Transverse colon (tissue), 4 donors: ENCODE measurements around the gene ZNF280B. TPM values are rescaled to one million over a fixed set of nuclear protein-coding genes. Genes with fewer than 3 reads are reported as not detected.

ENCODE experiments used
- DNase-seq: peaks from one replicate; pipeline ENCODE4 v3.0.0-alpha.2; 2019
- H3K27ac ChIP-seq, 4 donors: fragments of 200-600 bp; sonication (generic); 2 replicates each; pipeline ENCODE4 v1.5.1; 2016 to 2018; ENCODE audit warnings: inconsistent platforms in 4 of 4
- H3K27me3 ChIP-seq: fragments of 200-600 bp; sonication (generic); 2 replicates; pipeline ENCODE4 v1.5.1; 2017; ENCODE audit warnings: inconsistent platforms
- H3K36me3 ChIP-seq, 4 donors: fragments of 200-600 bp; sonication (generic); 2 replicates each; pipeline ENCODE4 v1.5.1; 2017 to 2019; ENCODE audit warnings: inconsistent platforms in 4 of 4
- H3K4me1 ChIP-seq, 4 donors: fragments of 200-600 bp; sonication (generic); 2 replicates each; pipeline ENCODE4 v1.5.1; 2017 to 2020; ENCODE audit warnings: inconsistent platforms in 4 of 4
- H3K4me3 ChIP-seq, 4 donors: fragments of 200-600 bp; sonication (generic); 1 replicate in 1 of 4; 2 replicates in 3 of 4; pipeline versions ENCODE4 v1.5.1 to v1.6.1; 2017 to 2019; ENCODE audit warnings: inconsistent platforms in 4 of 4
- H3K9me3 ChIP-seq, 2 donors: fragments of 200-600 bp; sonication (generic); 2 replicates each; pipeline ENCODE4 v1.5.1; 2017 to 2019; ENCODE audit warnings: inconsistent platforms in 2 of 2
- EP300 ChIP-seq: sonication (generic); formaldehyde crosslinking; IDR thresholded peaks from one replicate; pipeline ENCODE4 v1.6.1; 2017; ENCODE audit warnings: antibody characterized with exemption, low read depth
- POLR2A ChIP-seq: fragments of 450-650 bp; IDR thresholded peaks from one replicate; pipeline ENCODE4 v1.6.1; 2016; ENCODE audit warnings: antibody characterized with exemption, mild to moderate bottlenecking, moderate library complexity
- POLR2AphosphoS5 ChIP-seq, 3 donors: sonication (generic); formaldehyde crosslinking; IDR thresholded peaks; one replicate each; pipeline ENCODE4 v1.6.1; 2016; ENCODE audit warnings: antibody characterized with exemption in 3 of 3
- WGBS, 2 donors: methylation state at CpG; one replicate each; pipeline ENCODE4 v1.1.5; 2018; ENCODE audit warnings: low coverage in 1 of 2; 5-methylcytosine and 5-hydroxymethylcytosine counted together
- in situ Hi-C, 4 donors: fragments of 200-750 bp; cut with MboI; loops; one replicate each; pipeline versions ENCODE4 v1.15.0 to v1.15.1; 2017; ENCODE audit warnings: low sequenced_read_pairs in 3 of 4, low pct_ligation_motif_present in 1 of 4, low pct_unique_long_range_greater_than_20kb in 1 of 4
- intact Hi-C: fragments of 100-400 bp; cut with DNase I; formaldehyde crosslinking; loops from one replicate; pipeline ENCODE4 v1.15.1; 2023; ENCODE audit warnings: low total_unique reads
- total RNA-seq, 4 donors: library from RNA; depleted of rRNA; stranded (reverse); fragments of >200 nt; gene quantifications; one replicate each; pipeline ENCODE4 v1.1.0, GENCODE V29; 2016
- TF ChIP-seq, protein P1 (sequence below), 5 experiments: fragments of 200-600 bp in 3 of 5; fragments of 450-650 bp in 2 of 5; sonication (generic) in 3 of 5; IDR thresholded peaks; 1 replicate in 2 of 5; 2 replicates in 3 of 5; pipeline ENCODE4 v1.5.1; 2016 to 2017; ENCODE audit warnings: antibody characterized with exemption in 5 of 5, inconsistent platforms in 3 of 5, mild to moderate bottlenecking in 2 of 5, moderate library complexity in 1 of 5

The ZNF280B gene
- total RNA-seq, 4 donors from 2014 or later: 0.41 to 0.79 (median 0.60) TPM; not detected in 1

DNA sequence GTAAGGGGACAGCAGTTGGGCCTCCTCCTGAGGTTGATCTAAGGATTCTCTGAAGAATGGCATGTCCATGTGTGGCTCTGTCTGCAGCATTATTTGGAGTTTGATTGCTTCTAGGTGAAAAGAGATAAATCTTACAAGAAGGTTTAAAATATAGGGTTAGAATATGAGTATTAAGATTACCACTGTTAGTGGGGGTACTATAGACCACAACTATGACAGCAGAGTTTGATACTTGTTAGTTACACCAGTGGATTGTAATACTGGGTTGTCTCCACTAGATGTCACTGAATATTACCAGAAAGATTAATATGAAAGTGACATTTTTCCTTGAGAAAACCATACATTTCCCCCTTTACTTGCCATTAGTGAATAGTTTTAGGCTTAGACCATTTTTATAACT is 47.9 kb downstream of the ZNF280B start:
- Histone ChIP-seq H3K9me3 (peaks cover 25 to 34% of the 10 kb centered on the region in 2 donors), H3K27me3 (peaks cover 36% of the 10 kb centered on the region), H3K36me3 (no peaks in the 10 kb centered on the region), H3K4me1 (peaks cover 0 to 3% (median 0%) of the 10 kb centered on the region in 4 donors), H3K4me3 (no peak overlapping the region), H3K27ac (no peak overlapping the region)
- TF ChIP-seq EP300: no peak
- TF ChIP-seq, protein P1, sequence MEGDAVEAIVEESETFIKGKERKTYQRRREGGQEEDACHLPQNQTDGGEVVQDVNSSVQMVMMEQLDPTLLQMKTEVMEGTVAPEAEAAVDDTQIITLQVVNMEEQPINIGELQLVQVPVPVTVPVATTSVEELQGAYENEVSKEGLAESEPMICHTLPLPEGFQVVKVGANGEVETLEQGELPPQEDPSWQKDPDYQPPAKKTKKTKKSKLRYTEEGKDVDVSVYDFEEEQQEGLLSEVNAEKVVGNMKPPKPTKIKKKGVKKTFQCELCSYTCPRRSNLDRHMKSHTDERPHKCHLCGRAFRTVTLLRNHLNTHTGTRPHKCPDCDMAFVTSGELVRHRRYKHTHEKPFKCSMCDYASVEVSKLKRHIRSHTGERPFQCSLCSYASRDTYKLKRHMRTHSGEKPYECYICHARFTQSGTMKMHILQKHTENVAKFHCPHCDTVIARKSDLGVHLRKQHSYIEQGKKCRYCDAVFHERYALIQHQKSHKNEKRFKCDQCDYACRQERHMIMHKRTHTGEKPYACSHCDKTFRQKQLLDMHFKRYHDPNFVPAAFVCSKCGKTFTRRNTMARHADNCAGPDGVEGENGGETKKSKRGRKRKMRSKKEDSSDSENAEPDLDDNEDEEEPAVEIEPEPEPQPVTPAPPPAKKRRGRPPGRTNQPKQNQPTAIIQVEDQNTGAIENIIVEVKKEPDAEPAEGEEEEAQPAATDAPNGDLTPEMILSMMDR (IDR thresholded peaks at IDR 0.05): peak in 3 of 5 experiments; percentile 9 to 29 (median 23)
- TF ChIP-seq POLR2AphosphoS5 (IDR thresholded peaks at IDR 0.05): no peak
- TF ChIP-seq POLR2A: no peak
- DNase-seq: no peak
- intact Hi-C loops (no loop called here), in situ Hi-C loops (loop anchor here in 1 of 4 donors (25.0 kb wide), 1 partner anchor 127 kb away; no protein-coding TSS in a partner anchor)

DNA sequence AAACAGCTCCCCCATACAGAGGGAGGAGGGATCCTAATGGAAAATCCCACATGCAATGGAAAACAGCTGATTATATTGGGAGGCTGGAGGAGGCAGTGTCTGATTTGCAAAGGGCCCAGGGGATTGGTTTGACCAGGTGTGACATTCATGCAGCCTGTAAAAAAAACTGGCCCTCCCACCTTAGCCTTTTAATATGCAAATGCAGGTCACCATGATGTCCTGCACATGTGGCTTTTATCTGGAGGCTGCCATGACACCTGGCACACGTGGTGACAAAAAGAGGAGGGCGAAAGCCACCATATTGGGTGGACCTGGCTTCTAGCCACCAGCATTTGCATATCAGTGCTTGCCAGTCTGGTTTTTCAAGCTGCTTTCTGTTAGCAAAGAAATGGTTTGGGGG is 48.5 kb downstream of the ZNF280B start:
- Histone ChIP-seq H3K9me3 (peaks cover 25 to 34% of the 10 kb centered on the region in 2 donors), H3K27me3 (peaks cover 33% of the 10 kb centered on the region), H3K36me3 (no peaks in the 10 kb centered on the region), H3K27ac (no peak overlapping the region), H3K4me3 (no peak overlapping the region), H3K4me1 (peaks cover 0 to 3% (median 0%) of the 10 kb centered on the region in 4 donors)
- TF ChIP-seq POLR2A (no peak), POLR2AphosphoS5 (IDR thresholded peaks at IDR 0.05) (no peak), EP300 (no peak)
- 72% methylated on average over 2 of the region's 2 CpGs; no CpG with 5 or more reads in 1 of the 2 donors for WGBS, 2 donors
- intact Hi-C loops (no loop called here), in situ Hi-C loops (loop anchor here in 1 of 4 donors (25.0 kb wide), 1 partner anchor 127 kb away; no protein-coding TSS in a partner anchor)
- DNase-seq: no peak

DNA sequence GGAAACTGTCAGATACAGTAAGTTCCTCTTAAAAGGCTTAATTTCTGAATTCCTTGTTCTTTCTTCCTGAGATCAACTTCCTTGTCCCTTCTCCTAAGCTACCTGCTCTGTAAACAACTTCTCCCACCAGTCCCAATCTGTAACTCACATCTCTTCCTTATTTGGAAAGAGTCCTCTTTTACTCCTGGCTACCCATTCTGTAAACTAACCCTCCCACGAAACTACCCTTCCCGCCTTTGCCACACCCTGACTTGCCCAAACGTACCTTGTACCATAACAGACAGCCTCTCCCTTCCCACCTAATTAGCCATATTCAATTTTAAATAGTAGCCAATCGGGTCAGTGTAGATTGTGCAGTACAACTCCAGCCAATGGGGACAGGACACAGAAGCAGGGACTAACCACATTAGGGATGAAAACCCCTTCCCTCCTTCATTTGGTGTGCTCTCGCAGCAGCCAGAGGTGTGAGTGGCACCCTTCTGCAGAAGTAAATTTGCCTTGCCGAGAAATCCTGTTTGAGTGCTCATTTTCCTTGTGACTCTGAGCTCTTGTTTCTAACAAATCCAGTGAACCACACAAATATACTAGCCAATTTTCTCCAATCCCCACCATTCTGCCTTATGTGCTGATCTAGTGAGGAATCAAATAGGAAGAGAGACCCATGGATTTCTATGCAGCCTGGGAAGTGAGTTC is 49.5 kb downstream of the ZNF280B start:
- Histone ChIP-seq H3K4me3 (no peak overlapping the region), H3K27ac (no peak overlapping the region), H3K36me3 (no peaks in the 10 kb centered on the region), H3K27me3 (peaks cover 26% of the 10 kb centered on the region), H3K4me1 (peaks cover 0 to 3% (median 0%) of the 10 kb centered on the region in 4 donors), H3K9me3 (peaks cover 25 to 34% of the 10 kb centered on the region in 2 donors)
- intact Hi-C loops (no loop called here), in situ Hi-C loops (loop anchor here in 1 of 4 donors (25.0 kb wide), 1 partner anchor 128 kb away; no protein-coding TSS in a partner anchor)
- 57 to 66% methylated on average over 1 to 6 of the region's 6 CpGs for WGBS, 2 donors
- TF ChIP-seq, protein P1 (IDR thresholded peaks at IDR 0.05): no peak
- TF ChIP-seq POLR2A (no peak), POLR2AphosphoS5 (IDR thresholded peaks at IDR 0.05) (no peak), EP300 (no peak)
- DNase-seq: no peak

DNA sequence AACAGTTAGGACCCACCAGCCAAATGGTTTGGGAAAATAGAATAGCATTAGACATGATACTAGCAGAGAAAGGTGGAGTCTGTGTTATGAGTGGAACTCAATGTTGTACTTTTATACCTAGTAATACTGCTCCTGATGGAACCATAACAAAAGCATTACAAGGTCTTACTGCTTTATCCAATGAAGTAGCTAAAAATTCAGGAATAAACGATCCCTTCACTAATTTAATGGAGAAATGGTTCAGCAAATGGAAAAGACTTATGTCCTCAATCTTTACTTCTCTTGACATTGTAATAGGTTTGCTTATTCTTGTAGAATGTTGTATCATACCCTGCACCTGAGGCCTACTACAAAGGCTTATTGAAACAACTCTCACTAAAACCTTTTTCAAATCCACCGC is 50.2 kb downstream of the ZNF280B start:
- Histone ChIP-seq H3K4me1 (no peaks in the 10 kb centered on the region), H3K9me3 (peaks cover 25 to 34% of the 10 kb centered on the region in 2 donors), H3K27me3 (peaks cover 25% of the 10 kb centered on the region), H3K27ac (no peak overlapping the region), H3K36me3 (no peaks in the 10 kb centered on the region), H3K4me3 (no peak overlapping the region)
- in situ Hi-C loops: loop anchor here in 1 of 4 donors (25.0 kb wide), 1 partner anchor 129 kb away; no protein-coding TSS in a partner anchor
- intact Hi-C loops: no loop called here
- TF ChIP-seq EP300: no peak
- TF ChIP-seq, protein P1 (IDR thresholded peaks at IDR 0.05): no peak
- no peak for TF ChIP-seq POLR2AphosphoS5 (IDR thresholded peaks at IDR 0.05)
- no peak for TF ChIP-seq POLR2A
- DNase-seq: no peak
- 87 to 94% methylated on average over 2 of the region's 2 CpGs for WGBS, 2 donors
